Mucosa of rectum (tissue), 2 donors: Measurements from ENCODE around the gene NFATC2.

ENCODE experiments used
- H3K27ac ChIP-seq, 2 donors: one replicate each; pipeline ENCODE4 v1.7.0; 2013; ENCODE audit warnings: inconsistent platforms in 2 of 2, low read depth in 2 of 2, low read length in 2 of 2
- H3K27me3 ChIP-seq, 2 donors: one replicate each; pipeline ENCODE4 v1.7.0; 2013; ENCODE audit warnings: low read length in 2 of 2; ENCODE audit not compliant: control insufficient read depth in 2 of 2, insufficient read depth in 2 of 2
- H3K36me3 ChIP-seq, 2 donors: one replicate each; pipeline ENCODE4 v1.7.0; 2013; ENCODE audit warnings: low read length in 2 of 2; ENCODE audit not compliant: control insufficient read depth in 2 of 2, insufficient read depth in 2 of 2
- H3K4me1 ChIP-seq, 2 donors: one replicate each; pipeline ENCODE4 v1.7.0; 2013; ENCODE audit warnings: low read length in 2 of 2, mild to moderate bottlenecking in 1 of 2; ENCODE audit not compliant: control insufficient read depth in 2 of 2, insufficient read depth in 2 of 2
- H3K4me3 ChIP-seq, 2 donors: one replicate each; pipeline ENCODE4 v1.7.0; 2013; ENCODE audit warnings: low read length in 2 of 2
- H3K9ac ChIP-seq, 2 donors: one replicate each; pipeline ENCODE4 v1.7.0; 2013; ENCODE audit warnings: low read length in 2 of 2, low read depth in 1 of 2, mild to moderate bottlenecking in 1 of 2
- H3K9me3 ChIP-seq, 2 donors: one replicate each; pipeline ENCODE4 v1.7.0; 2013; ENCODE audit warnings: low read length in 2 of 2; ENCODE audit not compliant: control insufficient read depth in 2 of 2
- donor health status: healthy.
- donor health status: Normal muscosa, but diverticular disease.

Gene NFATC2

GRCh38 chr20:51531141-51531710, 11.3 kb downstream of the NFATC2 start:
- Histone ChIP-seq H3K36me3 (no peaks in the 10 kb centered on the region), H3K27me3 (no peaks in the 10 kb centered on the region), H3K4me1 (peaks cover 7% of the 10 kb centered on the region in 2 donors), H3K9ac (no peak overlapping the region), H3K9me3 (no peaks in the 10 kb centered on the region), H3K27ac (no peak overlapping the region), H3K4me3 (no peak overlapping the region)

- Histone ChIP-seq H3K4me1 (peaks cover 4 to 12% of the 10 kb centered on the region in 2 donors), H3K9me3 (no peaks in the 10 kb centered on the region), H3K27ac (no peak overlapping the region), H3K36me3 (no peaks in the 10 kb centered on the region), H3K9ac (no peak overlapping the region), H3K27me3 (no peaks in the 10 kb centered on the region), H3K4me3 (no peak overlapping the region)
Observed at GRCh38 chr20:51529758-51530157, 12.8 kb downstream of the NFATC2 start.

- Histone ChIP-seq H3K27ac (no peak overlapping the region), H3K4me3 (peak overlapping the region in 1 of 2 donors; percentile 5), H3K4me1 (peaks cover 4 to 12% of the 10 kb centered on the region in 2 donors)
Observed at GRCh38 chr20:51529081-51529681, 13.3 kb downstream of the NFATC2 start.

GRCh38 chr20:51528263-51529027, 14.1 kb downstream of the NFATC2 start:
- H3K9ac ChIP-seq = no peak overlapping the region
- H3K27ac ChIP-seq = no peak overlapping the region
- H3K36me3 ChIP-seq = no peaks in the 10 kb centered on the region
- H3K4me3 ChIP-seq = peak overlapping the region in 1 of 2 donors; percentile 5
- peaks cover 4 to 12% of the 10 kb centered on the region in 2 donors for H3K4me1 ChIP-seq
- no peaks in the 10 kb centered on the region for H3K27me3 ChIP-seq
- no peaks in the 10 kb centered on the region for H3K9me3 ChIP-seq

More at GRCh38 chr20:51529081-51529681, 13.3 kb downstream of the NFATC2 start:
- Histone ChIP-seq H3K27me3 (no peaks in the 10 kb centered on the region), H3K36me3 (no peaks in the 10 kb centered on the region), H3K9me3 (no peaks in the 10 kb centered on the region), H3K9ac (no peak overlapping the region)

- Histone ChIP-seq H3K4me1 (peaks cover 4 to 12% of the 10 kb centered on the region in 2 donors), H3K9ac (no peak overlapping the region)
Observed at GRCh38 chr20:51526754-51527153, 15.8 kb downstream of the NFATC2 start.

GRCh38 chr20:51526106-51526470, 16.4 kb downstream of the NFATC2 start:
- Histone ChIP-seq H3K4me3 (peak overlapping the region in 1 of 2 donors; percentile 13), H3K27me3 (no peaks in the 10 kb centered on the region), H3K4me1 (peaks cover 4 to 12% of the 10 kb centered on the region in 2 donors), H3K9ac (peak overlapping the region in 1 of 2 donors; percentile 41), H3K36me3 (no peaks in the 10 kb centered on the region), H3K9me3 (no peaks in the 10 kb centered on the region), H3K27ac (no peak overlapping the region)

More at GRCh38 chr20:51526754-51527153, 15.8 kb downstream of the NFATC2 start:
- Histone ChIP-seq H3K36me3 (no peaks in the 10 kb centered on the region), H3K9me3 (no peaks in the 10 kb centered on the region), H3K4me3 (no peak overlapping the region), H3K27me3 (no peaks in the 10 kb centered on the region), H3K27ac (no peak overlapping the region)

- no peaks in the 10 kb centered on the region for H3K27me3 ChIP-seq
- no peaks in the 10 kb centered on the region for H3K36me3 ChIP-seq
- peak overlapping the region in 1 of 2 donors; percentile 13 for H3K4me3 ChIP-seq
- peak overlapping the region in 1 of 2 donors; percentile 23 for H3K27ac ChIP-seq
- H3K9me3 ChIP-seq = no peaks in the 10 kb centered on the region
- peaks cover 4 to 12% of the 10 kb centered on the region in 2 donors for H3K4me1 ChIP-seq
- peak overlapping the region in 1 of 2 donors; percentile 41 for H3K9ac ChIP-seq
Observed at GRCh38 chr20:51525241-51526105, 17.0 kb downstream of the NFATC2 start.

- Histone ChIP-seq H3K4me3 (no peak overlapping the region), H3K9ac (no peak overlapping the region), H3K36me3 (peaks cover 0 to 4% of the 10 kb centered on the region in 2 donors), H3K27ac (no peak overlapping the region), H3K4me1 (peaks cover 4 to 11% of the 10 kb centered on the region in 2 donors), H3K9me3 (no peaks in the 10 kb centered on the region), H3K27me3 (no peaks in the 10 kb centered on the region)
Observed at GRCh38 chr20:51523276-51524013, 19.1 kb downstream of the NFATC2 start.

- Histone ChIP-seq H3K9me3 (no peaks in the 10 kb centered on the region), H3K4me1 (peaks cover 0 to 9% of the 10 kb centered on the region in 2 donors), H3K27ac (no peak overlapping the region), H3K9ac (no peak overlapping the region), H3K36me3 (peaks cover 0 to 4% of the 10 kb centered on the region in 2 donors), H3K4me3 (no peak overlapping the region), H3K27me3 (no peaks in the 10 kb centered on the region)
Observed at GRCh38 chr20:51522207-51522606, 20.3 kb downstream of the NFATC2 start.
